Lower leg skin (tissue), 4 donors: ENCODE measurements around the gene DBH. TPM values are rescaled to one million over a fixed set of nuclear protein-coding genes. Genes with fewer than 3 reads are reported as not detected.

Source experiments
- DNase-seq, 2 donors: peaks; one replicate each; pipeline ENCODE4 v3.0.0-alpha.2; 2019; ENCODE audit warnings: low spot score in 2 of 2
- H3K4me3 ChIP-seq: fragments of 200-600 bp; sonication (generic); 2 replicates; pipeline ENCODE4 v1.5.1; 2017; ENCODE audit warnings: mild to moderate bottlenecking, low read depth; ENCODE audit not compliant: poor library complexity, severe bottlenecking
- CTCF ChIP-seq, 3 donors: fragments of 450-650 bp; IDR thresholded peaks; one replicate each; pipeline ENCODE4 v1.5.1; 2016; ENCODE audit warnings: antibody characterized with exemption in 3 of 3, mild to moderate bottlenecking in 3 of 3, moderate library complexity in 2 of 3
- POLR2A ChIP-seq, 2 donors: fragments of 450-650 bp; IDR thresholded peaks; one replicate each; pipeline ENCODE4 v1.6.1; 2016 to 2017; ENCODE audit warnings: antibody characterized with exemption in 2 of 2, mild to moderate bottlenecking in 1 of 2, moderate library complexity in 1 of 2
- WGBS, 2 donors: methylation state at CpG; one replicate each; pipeline ENCODE4 v1.1.5; 2018; 5-methylcytosine and 5-hydroxymethylcytosine counted together
- intact Hi-C: fragments of 100-400 bp; cut with DNase I; formaldehyde crosslinking; loops from one replicate; pipeline ENCODE4 v1.15.0; 2023; ENCODE audit warnings: low total_unique reads
- total RNA-seq, 4 donors: library from RNA; depleted of rRNA; stranded (reverse); fragments of >200 nt; gene quantifications; one replicate each; pipeline ENCODE4 v1.1.0, GENCODE V29; 2016

The DBH gene
- total RNA-seq, 4 donors from 2014 or later = 0.06 TPM; not detected in 3

- TF ChIP-seq CTCF (IDR thresholded peaks at IDR 0.05) = no peak
- no peak for TF ChIP-seq POLR2A (IDR thresholded peaks at IDR 0.05)
- intact Hi-C loops = no loop called here
- no peak overlapping the region for H3K4me3 ChIP-seq
- WGBS, 2 donors = 71 to 72% methylated on average over 8 of the region's 8 CpGs
- DNase-seq = no peak
These were observed 7.4 kb upstream of the DBH start for GRCh38 chr9:133628766-133629165.

GRCh38 chr9:133629221-133630110, 6.7 kb upstream of the DBH start:
- intact Hi-C loops = no loop called here
- 85 to 90% methylated on average over 14 to 20 of the region's 23 CpGs for WGBS, 2 donors
- H3K4me3 ChIP-seq = no peak overlapping the region
- TF ChIP-seq POLR2A (IDR thresholded peaks at IDR 0.05) = no peak
- TF ChIP-seq CTCF (IDR thresholded peaks at IDR 0.05) = no peak
- no peak for DNase-seq

- 90 to 97% methylated on average over 9 to 12 of the region's 12 CpGs for WGBS, 2 donors
- DNase-seq = no peak
- TF ChIP-seq CTCF (IDR thresholded peaks at IDR 0.05) (no peak), POLR2A (IDR thresholded peaks at IDR 0.05) (no peak)
- no peak overlapping the region for H3K4me3 ChIP-seq
- intact Hi-C loops = no loop called here
These were observed 5.1 kb upstream of the DBH start for GRCh38 chr9:133631111-133631510.

GRCh38 chr9:133632806-133633680, 3.1 kb upstream of the DBH start:
- DNase-seq = no peak
- intact Hi-C loops = no loop called here
- H3K4me3 ChIP-seq = no peak overlapping the region
- no peak for TF ChIP-seq CTCF (IDR thresholded peaks at IDR 0.05)
- TF ChIP-seq POLR2A (IDR thresholded peaks at IDR 0.05) = no peak
- WGBS, 2 donors = 39 to 46% methylated on average over 23 to 24 of the region's 27 CpGs

- DNase-seq = no peak
- no peak overlapping the region for H3K4me3 ChIP-seq
- intact Hi-C loops = no loop called here
- 39% methylated on average over 8 of the region's 8 CpGs for WGBS, 2 donors
- TF ChIP-seq CTCF (IDR thresholded peaks at IDR 0.05) (no peak), POLR2A (IDR thresholded peaks at IDR 0.05) (no peak)
These were observed 2.5 kb upstream of the DBH start for GRCh38 chr9:133633681-133634080.
